ENCODE measurements around the gene PEAR1.

The PEAR1 gene, protein sequence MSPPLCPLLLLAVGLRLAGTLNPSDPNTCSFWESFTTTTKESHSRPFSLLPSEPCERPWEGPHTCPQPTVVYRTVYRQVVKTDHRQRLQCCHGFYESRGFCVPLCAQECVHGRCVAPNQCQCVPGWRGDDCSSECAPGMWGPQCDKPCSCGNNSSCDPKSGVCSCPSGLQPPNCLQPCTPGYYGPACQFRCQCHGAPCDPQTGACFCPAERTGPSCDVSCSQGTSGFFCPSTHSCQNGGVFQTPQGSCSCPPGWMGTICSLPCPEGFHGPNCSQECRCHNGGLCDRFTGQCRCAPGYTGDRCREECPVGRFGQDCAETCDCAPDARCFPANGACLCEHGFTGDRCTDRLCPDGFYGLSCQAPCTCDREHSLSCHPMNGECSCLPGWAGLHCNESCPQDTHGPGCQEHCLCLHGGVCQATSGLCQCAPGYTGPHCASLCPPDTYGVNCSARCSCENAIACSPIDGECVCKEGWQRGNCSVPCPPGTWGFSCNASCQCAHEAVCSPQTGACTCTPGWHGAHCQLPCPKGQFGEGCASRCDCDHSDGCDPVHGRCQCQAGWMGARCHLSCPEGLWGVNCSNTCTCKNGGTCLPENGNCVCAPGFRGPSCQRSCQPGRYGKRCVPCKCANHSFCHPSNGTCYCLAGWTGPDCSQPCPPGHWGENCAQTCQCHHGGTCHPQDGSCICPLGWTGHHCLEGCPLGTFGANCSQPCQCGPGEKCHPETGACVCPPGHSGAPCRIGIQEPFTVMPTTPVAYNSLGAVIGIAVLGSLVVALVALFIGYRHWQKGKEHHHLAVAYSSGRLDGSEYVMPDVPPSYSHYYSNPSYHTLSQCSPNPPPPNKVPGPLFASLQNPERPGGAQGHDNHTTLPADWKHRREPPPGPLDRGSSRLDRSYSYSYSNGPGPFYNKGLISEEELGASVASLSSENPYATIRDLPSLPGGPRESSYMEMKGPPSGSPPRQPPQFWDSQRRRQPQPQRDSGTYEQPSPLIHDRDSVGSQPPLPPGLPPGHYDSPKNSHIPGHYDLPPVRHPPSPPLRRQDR

DNA sequence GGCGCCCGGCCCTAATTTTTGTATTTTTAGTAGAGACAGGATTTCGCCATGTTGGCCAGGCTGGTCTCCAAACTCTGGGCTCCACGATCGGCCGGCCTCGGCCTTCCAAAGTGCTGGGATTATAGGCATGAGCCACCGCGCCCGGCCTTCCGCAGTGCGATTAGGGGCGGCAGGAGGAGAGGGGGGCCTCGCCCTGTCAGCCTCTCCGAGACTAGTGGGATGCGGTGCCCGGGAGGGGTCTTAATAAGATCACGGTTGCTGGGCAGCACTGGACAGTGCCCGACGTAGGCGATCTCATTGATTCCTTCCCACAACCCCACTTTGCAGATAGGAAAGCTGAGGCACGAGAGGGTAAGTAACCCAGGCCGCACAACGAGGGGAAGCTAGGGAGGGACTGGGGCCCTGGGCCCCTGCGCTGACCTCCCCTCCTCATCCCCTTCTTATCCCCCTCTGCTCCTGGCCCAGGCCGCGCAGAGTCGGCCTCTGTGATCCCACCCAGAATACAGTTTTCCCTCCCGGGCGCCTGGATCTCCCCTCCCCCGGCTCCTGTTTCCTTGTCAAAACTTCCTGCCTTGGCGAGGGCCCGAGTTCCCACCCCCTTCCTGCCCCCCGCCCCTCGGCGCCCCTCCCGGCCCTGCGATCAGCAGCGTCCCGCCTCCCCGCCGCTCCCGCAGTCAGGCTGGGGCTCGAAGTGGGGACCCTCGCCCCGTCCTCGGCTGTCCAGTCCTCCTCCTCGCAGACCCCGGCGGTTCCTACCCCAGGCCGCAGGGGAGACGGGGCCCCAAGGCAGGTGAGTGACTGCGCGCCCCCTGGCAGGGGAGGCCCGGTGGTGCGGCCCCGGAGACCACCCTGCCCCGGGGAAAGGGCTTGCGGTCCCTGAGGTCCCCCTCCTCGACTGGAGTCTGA lies at the start of gene PEAR1:
Gene PEAR1 (plus strand): TSS at position 671 of the 906 bp plus-strand sequence. CDS start 10,209 bp downstream, outside the sequence.
- no peak for DNase-seq (ENCODE audit: low read depth)

DNA sequence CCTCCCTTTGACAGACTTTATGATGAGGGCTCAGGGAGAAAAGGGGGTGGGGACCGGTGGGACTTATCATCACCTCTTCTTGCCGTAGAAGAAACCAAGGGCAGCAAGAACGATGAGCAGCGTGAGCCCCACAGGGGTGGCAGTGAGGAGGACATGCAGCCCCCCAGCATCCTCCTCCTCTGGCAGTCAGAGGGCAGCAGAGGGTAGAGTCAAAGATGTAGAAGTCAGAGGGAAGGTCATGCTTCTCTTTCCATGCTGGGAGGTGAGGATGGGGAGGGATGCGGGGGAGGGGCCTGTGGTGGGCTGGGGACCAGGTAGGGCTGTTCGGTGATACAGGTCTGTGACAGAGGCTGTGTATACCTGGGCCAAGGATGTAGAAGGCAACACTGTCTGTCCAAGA lies 49.4 kb upstream of the PEAR1 start:
- DNase-seq (ENCODE audit: low read depth): no peak

DNA sequence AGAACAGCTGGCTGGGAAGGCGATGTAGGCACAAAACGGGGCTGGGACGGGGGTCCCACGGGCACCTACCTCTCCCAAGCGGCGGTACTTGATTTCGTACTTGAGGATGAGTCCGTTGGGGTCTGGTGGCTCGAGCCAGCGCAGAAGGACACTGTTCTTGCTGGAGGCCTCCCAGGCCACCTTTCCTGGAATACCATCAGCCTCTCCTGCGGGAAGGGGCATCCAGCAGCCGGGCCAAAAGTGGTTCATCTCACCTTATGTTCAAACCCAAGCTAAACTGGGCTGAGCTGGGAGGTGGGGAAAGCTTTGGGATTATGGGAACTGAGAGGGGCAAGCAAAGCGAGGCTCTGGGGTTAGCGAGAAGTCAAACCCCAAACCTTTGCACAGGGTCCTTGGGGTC lies 48.9 kb upstream of the PEAR1 start:
- no peak for DNase-seq (ENCODE audit: low read depth)

DNA sequence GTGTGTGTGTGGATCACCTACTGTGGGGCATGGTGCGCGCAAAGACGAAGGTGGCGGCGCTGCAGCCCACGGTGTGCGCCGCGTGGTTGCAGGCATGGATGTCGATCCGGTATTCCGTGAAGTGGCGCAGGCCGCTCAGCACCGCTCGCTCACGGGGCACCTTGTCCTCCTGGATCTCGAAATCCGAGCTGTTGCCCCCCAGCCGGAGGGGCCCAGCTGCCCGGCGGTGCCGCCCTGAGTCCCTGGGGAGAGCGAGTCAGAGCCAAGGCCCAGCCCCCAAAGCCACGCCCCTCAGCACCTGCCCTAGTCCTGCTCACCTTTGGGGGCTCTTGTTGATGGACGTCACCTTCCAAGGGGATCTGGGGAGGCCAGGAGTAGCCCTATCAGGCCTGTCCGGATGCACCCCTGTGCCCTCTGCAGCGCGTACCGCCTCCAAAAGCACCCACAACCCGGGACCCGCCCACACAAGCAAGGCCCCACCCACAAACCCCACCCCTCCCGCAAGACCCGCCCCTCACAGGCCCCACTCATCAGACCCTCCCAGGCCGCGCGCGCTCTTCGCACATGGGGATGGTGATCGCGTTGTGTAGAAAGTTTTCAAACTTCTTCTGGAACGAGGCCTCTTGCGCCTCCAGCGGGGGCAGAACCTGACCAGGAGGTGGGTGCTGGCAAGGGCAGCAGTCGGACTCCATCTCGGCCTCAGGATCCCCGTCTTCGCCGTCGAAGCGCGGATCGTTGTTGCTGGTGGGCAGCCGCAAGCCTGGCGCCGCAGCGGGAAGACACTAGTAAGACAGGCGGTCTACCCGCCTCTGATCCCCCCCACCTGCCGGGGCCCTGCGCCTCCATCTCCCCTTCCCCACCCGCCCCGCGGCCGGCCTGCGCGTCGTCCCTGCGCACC lies 48.2 kb upstream of the PEAR1 start:
- DNase-seq (ENCODE audit: low read depth): no peak

DNA sequence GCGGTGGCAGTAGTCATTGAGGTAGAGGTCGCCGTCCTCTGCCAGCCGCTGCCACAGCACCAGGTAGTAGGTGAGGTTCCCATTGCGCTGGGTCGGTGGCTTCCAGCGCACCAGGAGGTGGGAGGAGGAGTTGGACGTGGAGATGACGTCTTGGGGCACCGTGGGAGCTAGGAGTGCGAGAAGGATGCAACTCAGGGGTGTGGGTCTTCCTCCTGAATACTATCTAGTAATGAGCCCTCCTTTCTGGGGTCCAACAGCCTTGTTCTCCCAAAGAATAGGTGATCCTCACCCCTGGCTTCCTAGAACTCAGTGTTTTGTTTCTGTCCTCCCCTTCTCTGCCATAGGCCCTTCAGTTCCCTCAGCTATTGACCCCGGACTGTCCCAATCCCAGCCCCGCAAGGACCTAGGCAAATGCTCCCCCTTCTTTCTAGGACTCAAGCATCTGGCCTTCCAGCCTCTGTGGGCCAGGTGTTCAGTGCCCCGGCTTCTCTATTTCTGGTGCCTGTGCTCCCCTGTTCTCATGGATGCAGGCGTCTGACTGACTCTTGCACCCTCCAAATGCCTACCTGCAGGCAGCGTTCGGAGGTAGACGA lies 47.5 kb upstream of the PEAR1 start:
- no peak for DNase-seq (ENCODE audit: low read depth)

DNA sequence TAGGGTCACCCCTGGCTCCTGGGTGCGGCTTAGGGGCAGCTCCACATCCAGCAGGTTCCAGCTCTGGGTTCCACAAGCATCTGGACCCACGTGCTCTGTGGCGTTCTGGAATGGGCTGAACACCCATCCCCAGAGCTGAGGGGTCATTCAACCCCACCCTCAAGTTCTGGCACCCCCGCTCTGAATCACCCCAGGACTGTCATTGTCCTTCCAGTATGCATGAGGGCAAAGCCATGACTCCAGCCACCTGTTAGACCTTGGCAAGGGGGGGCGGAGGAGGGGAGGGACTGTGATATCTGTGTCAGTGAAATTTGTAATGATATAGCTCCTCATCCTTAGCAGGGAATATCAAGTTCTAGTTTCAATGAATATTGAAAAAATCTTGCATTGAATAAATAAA lies 46.9 kb upstream of the PEAR1 start:
- no peak for DNase-seq (ENCODE audit: low read depth)

DNA sequence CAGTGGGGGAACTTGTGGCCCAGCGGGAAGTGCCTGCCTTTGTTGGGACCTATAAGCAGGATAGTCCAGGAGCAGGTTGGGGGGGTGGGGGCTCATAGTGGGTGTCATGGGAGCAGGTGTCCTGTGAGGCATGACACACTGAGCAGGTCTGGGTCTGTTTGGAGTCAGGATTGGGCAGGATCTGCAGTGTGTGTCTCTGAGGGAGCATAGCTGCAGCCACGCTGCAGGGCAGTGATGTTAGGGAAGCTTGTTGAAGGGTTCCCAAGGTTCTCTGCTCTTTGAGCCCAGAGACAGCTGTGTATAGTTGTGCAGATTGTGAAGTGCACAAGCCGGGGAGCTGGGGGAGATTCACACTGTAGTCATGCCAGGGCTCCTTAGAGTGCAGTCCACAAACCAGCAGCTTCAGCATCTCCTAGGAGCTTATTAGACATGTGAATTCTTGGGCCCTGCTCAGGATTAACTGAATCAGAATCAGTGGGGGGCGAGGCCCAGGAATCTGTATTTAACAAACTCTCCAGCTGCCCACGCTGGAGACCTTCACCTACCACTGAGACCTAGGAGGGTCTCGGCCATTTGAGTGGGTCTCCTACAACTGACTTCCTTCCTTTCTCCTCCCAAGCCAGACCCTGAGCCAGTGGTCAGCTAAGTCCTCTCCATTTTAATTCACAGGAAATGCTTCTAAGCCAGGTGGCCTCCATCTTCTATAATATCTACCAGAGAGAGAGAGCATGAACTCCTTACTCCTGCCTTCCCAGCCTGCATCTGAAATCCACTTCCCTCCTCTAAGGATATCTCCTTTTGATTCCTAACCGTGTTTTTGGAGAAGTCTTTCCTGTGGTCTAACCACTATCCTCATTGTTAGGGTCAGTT lies 45.7 kb upstream of the PEAR1 start:
- DNase-seq (ENCODE audit: low read depth): no peak

DNA sequence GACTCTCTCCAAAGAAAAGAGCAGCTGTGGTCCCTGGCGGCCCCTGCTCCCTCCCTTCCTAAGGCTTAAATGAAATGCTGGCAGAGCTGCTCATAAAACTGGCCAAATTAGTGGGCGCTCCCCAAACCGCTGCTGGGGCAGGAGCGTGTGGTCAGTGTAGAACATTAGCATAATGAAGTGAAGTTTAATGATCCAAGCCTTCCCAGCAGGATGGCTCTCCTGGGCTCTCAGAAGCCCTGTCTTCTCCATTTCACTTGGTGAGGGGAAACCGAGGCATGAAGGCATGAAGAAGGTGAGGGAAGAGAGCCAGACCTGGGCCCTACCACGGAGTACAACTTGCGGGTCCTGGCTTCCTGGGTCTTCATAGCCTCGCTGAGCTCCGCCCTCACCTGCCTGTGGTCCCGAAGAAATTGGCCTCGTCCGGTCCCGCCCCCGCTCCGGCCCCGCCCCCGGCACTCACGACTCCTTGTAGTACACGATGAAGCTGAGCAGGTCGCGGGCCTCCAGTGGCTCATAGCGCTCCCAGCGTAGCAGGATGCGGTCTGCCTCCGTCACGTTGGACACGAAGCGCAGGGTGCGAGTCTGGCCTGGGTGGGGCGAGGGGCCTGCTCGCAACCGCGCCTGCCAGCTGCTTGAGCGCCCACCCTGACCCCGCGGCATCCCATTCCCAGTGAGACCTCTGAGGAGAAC lies 44.9 kb upstream of the PEAR1 start:
- no peak for DNase-seq (ENCODE audit: low read depth)

DNA sequence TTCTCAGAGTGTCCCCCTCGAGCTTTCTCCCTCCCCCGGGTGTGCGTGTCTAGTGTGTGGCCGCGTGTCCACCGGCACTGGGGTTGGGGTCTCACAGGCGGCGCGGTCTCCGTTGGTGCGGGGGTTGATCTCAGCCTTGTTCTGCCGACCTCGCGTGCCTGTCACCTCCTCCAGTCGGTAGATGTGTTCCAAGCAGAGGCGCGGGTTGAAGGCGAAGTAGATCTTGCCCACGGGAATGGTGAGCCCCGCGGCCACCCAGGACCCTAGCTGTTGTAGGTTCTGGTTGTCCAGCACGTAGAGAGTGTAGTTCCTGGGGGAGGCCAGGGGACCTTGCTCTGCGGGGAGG lies 44.4 kb upstream of the PEAR1 start:
- DNase-seq (ENCODE audit: low read depth): no peak

DNA sequence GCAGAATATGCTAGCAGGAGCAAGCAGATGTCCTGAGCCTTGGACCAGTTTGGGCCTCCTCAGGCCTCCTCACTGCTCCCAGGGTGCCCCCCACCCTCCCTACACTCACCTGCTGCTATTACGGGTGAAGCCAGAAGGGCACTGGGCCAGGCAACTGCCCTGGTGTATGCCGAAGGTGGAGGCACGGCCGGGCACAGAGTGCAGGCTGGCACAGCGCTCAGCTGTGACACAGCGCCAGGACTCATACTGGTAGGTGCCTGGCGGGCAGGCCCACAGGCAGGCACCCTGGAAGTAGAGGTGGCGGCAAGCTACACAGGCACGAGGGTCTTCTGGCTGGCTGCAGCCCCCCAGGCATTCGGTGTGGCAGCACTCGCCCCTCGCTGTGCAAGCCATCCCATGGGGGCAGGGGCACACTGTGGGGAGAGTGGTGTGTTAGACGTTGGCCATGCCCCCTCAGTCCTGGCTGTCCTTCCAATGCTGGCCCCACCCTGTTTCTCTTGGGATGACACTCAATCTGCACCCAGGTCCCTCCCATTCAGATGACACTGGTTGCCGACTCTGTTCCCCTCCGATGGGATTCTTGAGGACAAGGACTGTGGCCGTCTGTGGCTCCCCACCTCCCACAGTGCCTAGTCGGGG lies 41.6 kb upstream of the PEAR1 start:
- no peak for DNase-seq (ENCODE audit: low read depth)

DNA sequence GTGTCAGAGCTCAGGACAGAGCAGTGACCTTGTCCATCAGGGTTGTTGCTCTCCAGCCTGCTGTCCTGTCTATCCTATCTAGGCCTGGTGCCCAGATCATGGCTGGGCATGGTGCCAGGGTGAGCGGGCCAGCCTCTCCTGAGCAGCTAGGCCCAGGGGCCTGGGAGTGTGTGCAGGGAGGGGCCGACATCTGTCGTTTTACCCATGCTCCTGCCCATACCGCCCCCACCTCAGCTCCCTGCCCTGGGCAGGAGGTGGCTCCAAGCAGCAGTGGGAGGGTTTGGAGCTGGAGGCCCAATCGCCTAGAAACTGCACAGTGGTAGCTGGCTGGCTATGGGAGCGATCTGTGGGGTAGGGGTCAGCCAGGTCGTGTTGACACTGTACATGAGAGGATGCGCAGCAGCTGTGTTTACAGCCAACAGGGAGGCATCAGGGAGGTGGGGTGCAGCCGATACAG lies 41.1 kb upstream of the PEAR1 start:
- no peak for DNase-seq (ENCODE audit: low read depth)

DNA sequence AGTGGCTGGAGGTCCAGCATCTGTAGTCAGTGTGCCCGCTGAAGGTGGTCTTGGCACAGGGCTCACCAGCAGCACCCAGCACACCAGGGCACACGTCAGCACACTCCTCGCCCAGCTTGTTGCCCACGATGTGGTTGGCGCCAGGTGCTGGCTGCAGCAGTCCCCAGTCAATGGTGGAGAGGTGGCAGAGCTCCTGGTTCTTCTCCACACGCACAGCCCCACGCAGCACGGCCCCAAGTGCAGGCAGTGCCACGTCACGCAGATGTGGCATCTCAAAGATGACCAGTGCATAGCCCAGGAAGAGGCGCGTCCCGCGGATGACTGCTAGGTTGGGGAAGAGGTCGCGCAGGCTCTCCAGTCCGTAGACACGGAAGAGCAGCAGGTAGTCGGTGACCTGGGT lies 39.8 kb upstream of the PEAR1 start:
- no peak for DNase-seq (ENCODE audit: low read depth)

DNA sequence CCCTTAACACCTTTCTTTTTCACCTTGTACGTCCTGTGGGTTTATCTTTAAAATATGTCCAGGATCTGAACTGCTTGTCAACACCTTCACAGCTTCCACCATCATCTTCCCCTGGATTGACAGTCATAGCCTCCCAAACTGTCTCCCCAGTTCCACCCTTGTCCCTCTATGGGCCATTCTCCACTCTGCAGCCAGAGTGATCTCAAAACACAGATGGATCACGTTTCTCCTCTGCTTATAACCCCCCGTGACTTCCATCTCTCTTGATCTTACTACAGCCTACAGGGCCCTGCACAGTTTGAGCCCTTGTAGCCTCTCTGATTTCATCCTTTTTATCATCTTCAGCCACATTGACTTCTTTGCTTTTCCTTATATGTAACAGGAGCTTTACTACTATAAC lies 38.9 kb upstream of the PEAR1 start:
- DNase-seq (ENCODE audit: low read depth): no peak

DNA sequence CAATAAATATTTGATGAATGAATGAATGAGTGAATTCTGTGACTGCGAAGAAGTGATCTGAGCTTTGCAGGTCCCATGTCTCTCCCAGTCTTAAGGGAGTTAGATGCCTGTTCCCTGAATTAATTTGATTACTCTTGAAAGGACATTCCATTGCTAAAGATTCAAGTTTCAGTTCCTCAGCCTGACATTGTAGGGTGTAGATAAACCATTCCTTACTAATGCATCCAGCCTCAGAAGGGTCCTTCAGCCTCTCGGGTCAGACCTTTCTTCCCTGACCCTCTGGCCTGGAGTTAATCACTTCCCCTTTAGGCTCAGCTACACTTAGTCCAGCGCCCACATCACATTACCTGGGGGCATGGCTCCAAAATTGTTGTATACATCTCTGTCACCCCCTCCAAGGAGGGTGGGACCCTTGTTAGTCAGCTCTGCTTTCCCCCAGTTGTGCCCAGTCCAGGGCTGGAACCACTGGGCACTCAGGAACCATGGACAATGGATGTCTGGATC lies 37.2 kb upstream of the PEAR1 start:
- no peak for DNase-seq (ENCODE audit: low read depth)

DNA sequence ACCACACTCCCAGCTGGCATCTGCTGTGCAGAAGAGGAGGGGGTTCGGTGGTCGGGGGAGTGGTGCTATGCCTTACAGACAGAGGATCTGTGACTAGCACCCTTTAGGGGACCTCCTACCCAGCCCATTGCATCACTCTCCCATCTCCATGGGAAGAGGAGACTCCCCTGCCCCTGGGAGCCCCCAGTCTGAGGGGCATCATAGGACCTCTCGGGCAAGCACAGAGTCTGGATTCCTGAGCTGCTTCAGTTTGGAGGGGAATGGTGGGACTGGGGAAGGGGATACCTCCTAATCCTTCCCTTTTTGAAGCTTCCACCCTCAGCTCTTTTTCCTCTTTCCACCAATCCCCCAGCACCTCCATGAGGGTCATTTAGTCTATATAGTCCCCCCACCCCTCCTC lies 36.0 kb upstream of the PEAR1 start:
- DNase-seq (ENCODE audit: low read depth): no peak

DNA sequence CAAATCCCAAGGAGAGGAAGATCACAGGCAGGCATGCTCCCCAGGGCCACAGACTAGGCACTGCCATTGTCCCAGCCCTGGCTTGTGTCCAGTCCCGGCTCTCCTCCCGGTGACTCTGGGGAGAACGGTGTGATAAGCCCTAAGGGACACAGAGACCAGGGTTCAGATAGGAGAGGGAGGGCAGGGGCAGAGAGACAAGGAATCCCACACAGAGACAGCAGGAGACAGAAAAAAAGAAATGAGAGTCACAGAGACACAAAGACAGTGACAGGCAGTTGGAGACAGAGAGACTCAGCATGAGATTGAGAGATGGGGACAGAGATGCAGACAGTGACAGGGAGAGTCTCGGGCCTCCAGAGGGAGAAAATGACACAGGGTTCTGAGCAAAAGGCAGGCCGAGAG lies 35.0 kb upstream of the PEAR1 start:
- DNase-seq (ENCODE audit: low read depth): no peak

DNA sequence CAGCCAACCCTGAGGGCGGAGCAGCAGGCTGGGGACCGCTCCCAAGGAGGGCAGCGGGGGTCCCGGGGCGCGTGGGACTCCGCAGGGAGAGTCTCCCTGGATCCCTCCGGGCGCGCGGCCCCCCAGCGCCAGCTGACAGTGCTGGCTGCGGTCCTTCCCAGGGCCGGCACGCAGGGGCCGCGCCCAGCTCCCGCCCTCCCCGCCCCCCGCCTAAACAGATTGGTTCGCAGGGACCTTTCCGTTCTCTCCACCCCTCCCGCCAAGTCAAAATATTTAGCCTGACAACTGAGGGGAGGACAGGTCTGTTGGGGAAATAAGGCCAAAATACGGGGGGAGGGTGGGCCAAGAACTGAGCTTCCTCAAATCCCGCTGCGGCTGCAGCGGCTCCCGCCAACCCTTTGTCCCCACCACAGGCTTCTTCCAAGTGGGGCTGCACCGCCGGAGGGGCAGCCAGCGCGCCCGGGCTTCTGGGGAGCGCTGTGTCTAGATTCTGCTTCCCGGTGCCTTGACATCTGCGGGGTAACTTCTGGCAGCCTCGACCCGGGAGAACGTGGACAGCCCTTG lies 34.5 kb upstream of the PEAR1 start, which contains the start of gene INSRR:
Gene INSRR (minus strand): TSS at position 159 of the 564 bp plus-strand sequence. CDS start 496 bp downstream, outside the sequence.
- DNase-seq (ENCODE audit: low read depth): no peak
